SHP77 treated with DMSO at 0.1 percent for 48 hours (cell line): ENCODE data around the gene OR2H1.
"Not testable (repeated sequence)": the region's sequence is repeated elsewhere in the genome, so short reads cannot be mapped to it uniquely, and the experiment has no call there.

ENCODE experiments used
- DNase-seq: peaks from one replicate; lab custom pipeline; 2025; lab: John Stamatoyannopoulos, UW

Gene OR2H1

GRCh38 chr6:29456971-29457370 is at the start of gene OR2H1, which contains the start of gene OR11A1:
TSS of gene OR2H1 (plus strand) at chr6:29457155. CDS start at chr6:29461770, 4,615 bp downstream.
TSS of gene OR11A1 (minus strand) at chr6:29457071. CDS start at chr6:29427641, 29,430 bp downstream.
- DNase-seq, result no peak

- no peak for DNase-seq
Measured at GRCh38 chr6:29414588-29414987, 42.4 kb upstream of the OR2H1 start, which contains the start of gene OR12D1. TSS of gene OR12D1 (plus strand) at chr6:29414928.

GRCh38 chr6:29419516-29419915 is 37.4 kb upstream of the OR2H1 start:
- no peak for DNase-seq

- DNase-seq, result no peak
Measured at GRCh38 chr6:29424168-29424567, 32.8 kb upstream of the OR2H1 start.

GRCh38 chr6:29424575-29424974 is 32.4 kb upstream of the OR2H1 start:
- no peak for DNase-seq

- DNase-seq, result no peak
Measured at GRCh38 chr6:29425075-29425474, 31.9 kb upstream of the OR2H1 start.

GRCh38 chr6:29426654-29427053 is 30.3 kb upstream of the OR2H1 start:
- DNase-seq, result no peak

- DNase-seq, result not testable (repeated sequence)
Measured at GRCh38 chr6:29436730-29437129, 20.2 kb upstream of the OR2H1 start.

- DNase-seq, result no peak
Measured at GRCh38 chr6:29439006-29439405, 17.9 kb upstream of the OR2H1 start, which contains the start of gene OR10C1. TSS of gene OR10C1 (plus strand) at chr6:29439306. CDS start at chr6:29440016, 710 bp downstream.

GRCh38 chr6:29442719-29443118 is 14.2 kb upstream of the OR2H1 start:
- no peak for DNase-seq

GRCh38 chr6:29444031-29444430 is 12.9 kb upstream of the OR2H1 start:
- DNase-seq, result not testable (repeated sequence)

- no peak for DNase-seq
Measured at GRCh38 chr6:29447670-29448069, 9.3 kb upstream of the OR2H1 start.

GRCh38 chr6:29451471-29452193 is 5.3 kb upstream of the OR2H1 start:
- DNase-seq, result no peak

- no peak for DNase-seq
Measured at GRCh38 chr6:29461021-29461814, 4.3 kb downstream of the OR2H1 start.

GRCh38 chr6:29462022-29462421 is 5.1 kb downstream of the OR2H1 start:
- DNase-seq, result no peak

- DNase-seq, result no peak
Measured at GRCh38 chr6:29465279-29465678, 8.3 kb downstream of the OR2H1 start.

- DNase-seq, result no peak
Measured at GRCh38 chr6:29465801-29466200, 8.8 kb downstream of the OR2H1 start.

GRCh38 chr6:29466241-29466640 is 9.3 kb downstream of the OR2H1 start:
- DNase-seq, result no peak

- DNase-seq, result no peak
Measured at GRCh38 chr6:29474996-29475395, 18.0 kb downstream of the OR2H1 start.

- DNase-seq, result no peak
Measured at GRCh38 chr6:29477923-29478450, 21.0 kb downstream of the OR2H1 start.

- no peak for DNase-seq
Measured at GRCh38 chr6:29478740-29479139, 21.8 kb downstream of the OR2H1 start.

GRCh38 chr6:29479560-29479959 is 22.6 kb downstream of the OR2H1 start:
- no peak for DNase-seq

- DNase-seq, result no peak
Measured at GRCh38 chr6:29483186-29483585, 26.2 kb downstream of the OR2H1 start.
